Keratinocyte (primary cell): ENCODE data around the gene NFATC4. TPM values are rescaled to one million over a fixed set of nuclear protein-coding genes. Genes with fewer than 3 reads are reported as not detected.

ENCODE experiments used
- DNase-seq: peaks from one replicate; pipeline ENCODE4 v3.0.0-alpha.2; 2011; ENCODE audit warnings: low read depth, missing footprints, low spot score
- FAIRE-seq: peaks from 2 replicates; lab custom pipeline; 2011; peaks lifted over from hg19 to GRCh38; lab: Jason Lieb, UNC
- H2AFZ ChIP-seq: 2 replicates; pipeline ENCODE4 v1.6.0; 2012; ENCODE audit warnings: low read length, control low read depth, inconsistent platforms; ENCODE audit not compliant: control insufficient read depth
- H3K27ac ChIP-seq: 2 replicates; pipeline ENCODE4 v1.5.1; 2011; ENCODE audit warnings: low read length; ENCODE audit not compliant: control insufficient read depth, insufficient read depth
- H3K27me3 ChIP-seq: 3 replicates; pipeline ENCODE4 v1.6.0; 2011; ENCODE audit warnings: low read length; ENCODE audit not compliant: control insufficient read depth, insufficient read depth; ENCODE audit errors: extremely low read depth
- H3K36me3 ChIP-seq, 2 experiments: 2 replicates in 1 of 2; 3 replicates in 1 of 2; pipeline ENCODE4 v1.5.1; 2011; ENCODE audit warnings: low read length in 2 of 2, mild to moderate bottlenecking in 1 of 2; ENCODE audit not compliant: control insufficient read depth in 2 of 2, insufficient read depth in 2 of 2; ENCODE audit errors: extremely low read depth in 1 of 2
- H3K4me1 ChIP-seq: 3 replicates; pipeline ENCODE4 v1.5.1; 2011; ENCODE audit warnings: low read length; ENCODE audit not compliant: control insufficient read depth, insufficient read depth; ENCODE audit errors: extremely low read depth
- H3K4me2 ChIP-seq: 3 replicates; pipeline ENCODE4 v1.6.0; 2011; ENCODE audit warnings: low read depth, low read length; ENCODE audit not compliant: control insufficient read depth, insufficient read depth; ENCODE audit errors: extremely low read depth
- H3K4me3 ChIP-seq, 3 experiments: fragments of 200-600 bp in 1 of 3; sonication (generic) in 1 of 3; 2 replicates in 2 of 3; 3 replicates in 1 of 3; pipeline ENCODE4 v1.5.1; 2011 to 2016; ENCODE audit warnings: low read length in 3 of 3, mild to moderate bottlenecking in 3 of 3, control low read depth in 2 of 3, inconsistent platforms in 1 of 3, low read depth in 1 of 3, mixed read lengths in 1 of 3, mixed run types in 1 of 3, moderate library complexity in 1 of 3; ENCODE audit not compliant: control insufficient read depth in 2 of 3, insufficient read depth in 2 of 3; ENCODE audit errors: extremely low read depth in 1 of 3
- H3K79me2 ChIP-seq: 2 replicates; pipeline ENCODE4 v1.6.0; 2012; ENCODE audit warnings: low read length; ENCODE audit not compliant: control insufficient read depth, insufficient read depth
- H3K9ac ChIP-seq: 3 replicates; pipeline ENCODE4 v1.6.0; 2011; ENCODE audit warnings: low read length; ENCODE audit not compliant: control insufficient read depth, insufficient read depth; ENCODE audit errors: extremely low read depth
- H3K9me1 ChIP-seq: 3 replicates; pipeline ENCODE4 v1.6.0; 2011; ENCODE audit warnings: low read length; ENCODE audit not compliant: control insufficient read depth, insufficient read depth; ENCODE audit errors: extremely low read depth
- H3K9me3 ChIP-seq: 2 replicates; pipeline ENCODE4 v1.5.1; 2012; ENCODE audit warnings: low read depth, low read length; ENCODE audit not compliant: control insufficient read depth
- H4K20me1 ChIP-seq: 3 replicates; pipeline ENCODE4 v1.6.0; 2011; ENCODE audit warnings: low read length; ENCODE audit not compliant: control insufficient read depth, insufficient read depth; ENCODE audit errors: extremely low read depth
- EZH2 ChIP-seq: IDR thresholded peaks from one replicate; pipeline ENCODE4 v1.6.1; 2012; ENCODE audit warnings: inconsistent platforms, mild to moderate bottlenecking, low read length, moderate library complexity
- dilution Hi-C: fragments of 300-500 bp; cut with MboI; formaldehyde crosslinking; loops from one replicate; pipeline ENCODE4 v1.7.0; 2020; ENCODE audit warnings: low sequenced_read_pairs; ENCODE audit not compliant: extremely low pct_ligation_motif_present
- polyA plus RNA-seq, 5 experiments: library from polyadenylated mRNA; depleted of rRNA in 3 of 5; stranded (reverse) in 3 of 5; stranded (forward) in 1 of 5; unstranded in 1 of 5; fragments of >200 nt; gene quantifications; 1 replicate in 1 of 5; 2 replicates in 3 of 5; 3 replicates in 1 of 5; pipeline versions ENCODE4 v1.2.1 to v1.2.3, GENCODE V29; 2011 to 2012; ENCODE audit warnings: missing spikeins in 2 of 5, low read depth in 1 of 5, low replicate concordance in 1 of 5
- TF ChIP-seq, protein P1 (sequence below), 3 experiments: IDR thresholded peaks in 1 of 3; conservative IDR thresholded peaks in 1 of 3; optimal IDR thresholded peaks in 1 of 3; 2 replicates in 2 of 3; 3 replicates in 1 of 3; pipeline versions ENCODE3 to v1.5.1; 2011; ENCODE audit warnings: low read length in 3 of 3, mild to moderate bottlenecking in 3 of 3, moderate library complexity in 2 of 3, control low read depth in 1 of 3, inconsistent platforms in 1 of 3; ENCODE audit not compliant: insufficient read depth in 2 of 3; ENCODE audit errors: extremely low read depth in 1 of 3

Gene NFATC4
- polyA plus RNA-seq, 1 donor (not counting 4 experiments of a cell fraction or from before 2014, with no cell fraction given), result 0.92 TPM

DNA sequence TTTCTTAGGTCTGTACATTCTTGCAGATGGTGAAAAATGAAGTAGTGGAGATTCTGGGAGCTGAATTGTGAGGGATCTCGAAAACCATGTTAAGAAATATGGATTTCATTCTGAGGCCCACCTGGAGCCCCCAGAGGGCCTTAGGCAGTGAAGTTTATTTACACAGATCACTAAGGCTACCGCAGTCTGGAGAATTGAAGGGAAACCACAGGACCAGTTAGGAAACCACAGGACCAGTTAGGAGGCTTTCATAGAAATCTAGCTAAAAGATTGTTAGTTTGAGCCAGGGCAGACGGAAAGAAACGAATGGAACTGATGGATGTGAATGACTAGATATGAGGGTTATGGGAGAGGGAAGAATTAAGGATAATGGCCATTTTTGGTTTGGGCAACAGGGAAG lies 54.3 kb downstream of the NFATC4 start:
- no peak for DNase-seq

GRCh38 chr14:24422694-24423601 lies 55.0 kb downstream of the NFATC4 start:
- Histone ChIP-seq H3K4me2 (no peak overlapping the region), H4K20me1 (no peaks in the 10 kb centered on the region), H3K4me3 (no peak overlapping the region), H3K36me3 (no peaks in the 10 kb centered on the region), H3K79me2 (no peaks in the 10 kb centered on the region), H3K9me3 (no peaks in the 10 kb centered on the region), H2AFZ (no peak overlapping the region), H3K9ac (no peak overlapping the region), H3K9me1 (peaks cover 2% of the 10 kb centered on the region), H3K27me3 (no peaks in the 10 kb centered on the region), H3K4me1 (peaks cover 42% of the 10 kb centered on the region), H3K27ac (no peak overlapping the region)
- dilution Hi-C loops, result no loop called here
- FAIRE-seq (no peak), DNase-seq (no peak)
- TF ChIP-seq, protein P1, sequence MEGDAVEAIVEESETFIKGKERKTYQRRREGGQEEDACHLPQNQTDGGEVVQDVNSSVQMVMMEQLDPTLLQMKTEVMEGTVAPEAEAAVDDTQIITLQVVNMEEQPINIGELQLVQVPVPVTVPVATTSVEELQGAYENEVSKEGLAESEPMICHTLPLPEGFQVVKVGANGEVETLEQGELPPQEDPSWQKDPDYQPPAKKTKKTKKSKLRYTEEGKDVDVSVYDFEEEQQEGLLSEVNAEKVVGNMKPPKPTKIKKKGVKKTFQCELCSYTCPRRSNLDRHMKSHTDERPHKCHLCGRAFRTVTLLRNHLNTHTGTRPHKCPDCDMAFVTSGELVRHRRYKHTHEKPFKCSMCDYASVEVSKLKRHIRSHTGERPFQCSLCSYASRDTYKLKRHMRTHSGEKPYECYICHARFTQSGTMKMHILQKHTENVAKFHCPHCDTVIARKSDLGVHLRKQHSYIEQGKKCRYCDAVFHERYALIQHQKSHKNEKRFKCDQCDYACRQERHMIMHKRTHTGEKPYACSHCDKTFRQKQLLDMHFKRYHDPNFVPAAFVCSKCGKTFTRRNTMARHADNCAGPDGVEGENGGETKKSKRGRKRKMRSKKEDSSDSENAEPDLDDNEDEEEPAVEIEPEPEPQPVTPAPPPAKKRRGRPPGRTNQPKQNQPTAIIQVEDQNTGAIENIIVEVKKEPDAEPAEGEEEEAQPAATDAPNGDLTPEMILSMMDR (optimal IDR thresholded peaks at IDR 0.05 in 1 of 3, IDR thresholded peaks at IDR 0.05 in 1 of 3, conservative IDR thresholded peaks at IDR 0.05 in 1 of 3; ENCODE audit: extremely low read depth in 1 of 3, insufficient read depth in 2 of 3, low read length in 3 of 3), result no peak
- TF ChIP-seq EZH2, result no peak

More for the DNA sequence above, 54.3 kb downstream of the NFATC4 start:
- no peak overlapping the region for H3K27ac ChIP-seq
- no peak overlapping the region for H3K4me2 ChIP-seq
- no peaks in the 10 kb centered on the region for H3K79me2 ChIP-seq
- no peaks in the 10 kb centered on the region for H3K36me3 ChIP-seq
- no peak overlapping the region for H2AFZ ChIP-seq
- dilution Hi-C loops, result no loop called here
- H4K20me1 ChIP-seq, result no peaks in the 10 kb centered on the region
- TF ChIP-seq EZH2, result no peak
- TF ChIP-seq, protein P1 (optimal IDR thresholded peaks at IDR 0.05 in 1 of 3, IDR thresholded peaks at IDR 0.05 in 1 of 3, conservative IDR thresholded peaks at IDR 0.05 in 1 of 3; ENCODE audit: extremely low read depth in 1 of 3, insufficient read depth in 2 of 3, low read length in 3 of 3), result no peak
- H3K4me3 ChIP-seq, result no peak overlapping the region
- H3K27me3 ChIP-seq, result no peaks in the 10 kb centered on the region
- peaks cover 40% of the 10 kb centered on the region for H3K4me1 ChIP-seq
- H3K9me3 ChIP-seq, result no peaks in the 10 kb centered on the region
- H3K9ac ChIP-seq, result no peak overlapping the region
- peaks cover 2% of the 10 kb centered on the region for H3K9me1 ChIP-seq
- FAIRE-seq, result no peak
